ENCODE measurements around the gene CYP27A1.

CYP27A1 gene

GRCh38 chr2:218810256-218810655, 28.3 kb downstream of the CYP27A1 start:
- Mint-ChIP-seq H3K4me1 (peaks cover 3% of the 10 kb centered on the region), H3K27me3 (peaks cover 60% of the 10 kb centered on the region), H3K27ac (no peak overlapping the region), H3K4me3 (no peak overlapping the region), H3K9me3 (no peaks in the 10 kb centered on the region), H3K36me3 (no peaks in the 10 kb centered on the region)
- CTCF ChIA-PET: no interaction called here
- no peak for DNase-seq

- H3K27ac Mint-ChIP-seq: no peak overlapping the region
- H3K4me1 Mint-ChIP-seq: peaks cover 2% of the 10 kb centered on the region
- no peak overlapping the region for H3K4me3 Mint-ChIP-seq
- no peaks in the 10 kb centered on the region for H3K36me3 Mint-ChIP-seq
- CTCF ChIA-PET: no interaction called here
- H3K9me3 Mint-ChIP-seq: no peaks in the 10 kb centered on the region
- H3K27me3 Mint-ChIP-seq: peaks cover 52% of the 10 kb centered on the region
- no peak for DNase-seq
Observed at GRCh38 chr2:218811382-218811781, 29.4 kb downstream of the CYP27A1 start.

DNA sequence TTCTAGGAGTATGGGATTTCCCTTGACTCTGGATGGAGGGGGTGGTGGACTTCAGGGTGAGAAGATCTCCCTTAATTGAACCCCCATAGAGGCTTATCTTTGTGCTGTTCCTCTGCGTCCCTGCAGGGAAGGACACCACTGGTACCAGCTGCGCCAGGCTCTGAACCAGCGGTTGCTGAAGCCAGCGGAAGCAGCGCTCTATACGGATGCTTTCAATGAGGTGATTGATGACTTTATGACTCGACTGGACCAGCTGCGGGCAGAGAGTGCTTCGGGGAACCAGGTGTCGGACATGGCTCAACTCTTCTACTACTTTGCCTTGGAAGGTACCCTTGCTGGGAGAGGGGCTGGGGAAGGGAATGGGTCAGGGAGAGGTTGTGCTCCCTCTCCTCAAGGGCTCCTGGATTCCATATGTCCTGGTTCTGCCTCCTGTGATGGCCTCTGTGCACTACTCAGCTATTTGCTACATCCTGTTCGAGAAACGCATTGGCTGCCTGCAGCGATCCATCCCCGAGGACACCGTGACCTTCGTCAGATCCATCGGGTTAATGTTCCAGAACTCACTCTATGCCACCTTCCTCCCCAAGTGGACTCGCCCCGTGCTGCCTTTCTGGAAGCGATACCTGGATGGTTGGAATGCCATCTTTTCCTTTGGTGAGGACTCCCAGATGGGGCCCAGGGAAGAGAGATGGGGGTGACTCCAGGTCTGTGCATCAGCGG, 30.3 kb downstream of the CYP27A1 start:
- Mint-ChIP-seq H3K9me3 (no peaks in the 10 kb centered on the region), H3K4me1 (no peaks in the 10 kb centered on the region), H3K36me3 (no peaks in the 10 kb centered on the region), H3K4me3 (no peak overlapping the region), H3K27me3 (peaks cover 55% of the 10 kb centered on the region), H3K27ac (no peak overlapping the region)
- DNase-seq: no peak
- CTCF ChIA-PET: interaction anchor here (1.2 kb wide), 1 partner anchor 184 kb away, joined by 4 read pairs; no protein-coding TSS in a partner anchor

GRCh38 chr2:218812861-218813260, 30.9 kb downstream of the CYP27A1 start:
- H3K27me3 Mint-ChIP-seq: peaks cover 54% of the 10 kb centered on the region
- H3K9me3 Mint-ChIP-seq: no peaks in the 10 kb centered on the region
- no peaks in the 10 kb centered on the region for H3K4me1 Mint-ChIP-seq
- H3K4me3 Mint-ChIP-seq: no peak overlapping the region
- CTCF ChIA-PET: interaction anchor here (1.2 kb wide), 1 partner anchor 184 kb away, joined by 4 read pairs; no protein-coding TSS in a partner anchor
- no peak for DNase-seq
- H3K27ac Mint-ChIP-seq: no peak overlapping the region
- H3K36me3 Mint-ChIP-seq: no peaks in the 10 kb centered on the region

- no peak overlapping the region for H3K27ac Mint-ChIP-seq
- no peaks in the 10 kb centered on the region for H3K9me3 Mint-ChIP-seq
- peaks cover 50% of the 10 kb centered on the region for H3K27me3 Mint-ChIP-seq
- H3K4me3 Mint-ChIP-seq: no peak overlapping the region
- no peaks in the 10 kb centered on the region for H3K36me3 Mint-ChIP-seq
- no peaks in the 10 kb centered on the region for H3K4me1 Mint-ChIP-seq
- no peak for DNase-seq
- CTCF ChIA-PET: no interaction called here
Observed at GRCh38 chr2:218813771-218814460, 32.0 kb downstream of the CYP27A1 start.

DNA sequence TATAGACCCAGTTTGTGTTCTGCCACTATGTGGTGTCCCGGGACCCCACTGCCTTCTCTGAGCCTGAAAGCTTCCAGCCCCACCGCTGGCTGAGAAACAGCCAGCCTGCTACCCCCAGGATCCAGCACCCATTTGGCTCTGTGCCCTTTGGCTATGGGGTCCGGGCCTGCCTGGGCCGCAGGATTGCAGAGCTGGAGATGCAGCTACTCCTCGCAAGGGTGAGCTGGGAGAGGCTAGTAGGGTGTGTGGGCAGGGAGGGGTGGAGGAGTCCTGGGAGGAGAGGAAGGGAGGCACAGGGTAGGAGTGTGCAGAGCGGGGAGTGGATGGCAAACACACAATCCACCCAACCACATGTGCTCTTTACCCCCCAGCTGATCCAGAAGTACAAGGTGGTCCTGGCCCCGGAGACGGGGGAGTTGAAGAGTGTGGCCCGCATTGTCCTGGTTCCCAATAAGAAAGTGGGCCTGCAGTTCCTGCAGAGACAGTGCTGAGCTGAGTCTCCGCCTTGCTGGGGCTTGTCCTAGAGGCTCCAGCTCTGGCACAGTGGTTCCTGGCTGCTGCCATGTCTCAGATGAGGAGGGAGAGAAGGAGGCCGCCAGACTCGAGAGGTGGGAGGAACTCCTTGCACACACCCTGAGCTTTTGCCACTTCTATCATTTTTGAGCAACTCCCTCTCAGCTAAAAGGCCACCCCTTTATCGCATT, 32.7 kb downstream of the CYP27A1 start:
- CTCF ChIA-PET: interaction anchor here (1.0 kb wide), 1 partner anchor 87 kb away, joined by 3 read pairs; no protein-coding TSS in a partner anchor
- peaks cover 42% of the 10 kb centered on the region for H3K27me3 Mint-ChIP-seq

DNA sequence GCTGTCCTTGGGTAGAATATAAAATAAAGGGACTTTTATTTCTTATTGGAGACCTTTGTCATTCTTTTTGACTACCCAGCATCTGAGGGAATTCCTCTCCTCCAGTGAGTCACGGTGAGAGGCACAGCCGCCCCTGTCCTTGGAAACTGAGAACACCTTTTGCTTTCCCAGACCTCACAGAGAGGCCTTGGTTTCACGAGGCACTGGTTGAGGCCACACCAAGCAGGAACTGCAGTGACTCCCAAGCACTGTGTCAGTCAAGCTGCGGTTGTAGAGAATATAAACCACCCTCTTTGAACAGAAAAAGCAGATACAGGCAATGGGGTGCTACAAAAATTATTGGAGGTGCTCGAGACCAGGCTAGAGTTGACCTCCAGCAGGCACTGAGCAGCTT, 33.3 kb downstream of the CYP27A1 start:
- CTCF ChIA-PET: interaction anchor here (1.0 kb wide), 1 partner anchor 87 kb away, joined by 3 read pairs; no protein-coding TSS in a partner anchor
- Mint-ChIP-seq H3K9me3 (no peaks in the 10 kb centered on the region), H3K4me1 (no peaks in the 10 kb centered on the region), H3K27ac (no peak overlapping the region), H3K4me3 (no peak overlapping the region), H3K36me3 (no peaks in the 10 kb centered on the region), H3K27me3 (peaks cover 42% of the 10 kb centered on the region)
- no peak for DNase-seq

More for the DNA sequence above, 32.7 kb downstream of the CYP27A1 start:
- no peaks in the 10 kb centered on the region for H3K9me3 Mint-ChIP-seq
- H3K36me3 Mint-ChIP-seq: no peaks in the 10 kb centered on the region
- no peak overlapping the region for H3K27ac Mint-ChIP-seq
- no peak overlapping the region for H3K4me3 Mint-ChIP-seq
- no peak for DNase-seq
- H3K4me1 Mint-ChIP-seq: no peaks in the 10 kb centered on the region

DNA sequence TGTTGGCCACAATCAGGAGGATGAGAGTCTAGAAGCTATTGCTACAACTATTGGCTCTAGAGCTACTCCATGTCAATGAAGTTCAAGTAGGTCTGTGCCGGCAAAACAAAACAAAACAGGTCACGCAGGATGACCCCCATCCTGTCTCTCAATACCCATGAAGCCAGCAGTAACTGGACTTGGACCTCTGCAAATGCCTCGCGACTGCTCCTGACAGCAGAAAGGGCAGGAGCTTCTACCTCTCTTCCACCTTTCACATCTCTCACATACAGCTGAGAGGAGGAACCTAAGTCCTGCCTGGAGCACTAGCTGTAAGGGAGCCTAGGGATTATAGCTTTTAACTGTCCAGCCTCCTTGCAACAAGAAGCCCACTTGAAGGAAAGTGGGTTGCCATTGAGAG, 33.7 kb downstream of the CYP27A1 start:
- DNase-seq: no peak
- H3K9me3 Mint-ChIP-seq: no peaks in the 10 kb centered on the region
- H3K4me3 Mint-ChIP-seq: no peak overlapping the region
- no peak overlapping the region for H3K27ac Mint-ChIP-seq
- H3K36me3 Mint-ChIP-seq: no peaks in the 10 kb centered on the region
- no peaks in the 10 kb centered on the region for H3K4me1 Mint-ChIP-seq
- peaks cover 43% of the 10 kb centered on the region for H3K27me3 Mint-ChIP-seq
- CTCF ChIA-PET: interaction anchor here (0.7 kb wide), 1 partner anchor 167 kb away, joined by 3 read pairs; no protein-coding TSS in a partner anchor

DNA sequence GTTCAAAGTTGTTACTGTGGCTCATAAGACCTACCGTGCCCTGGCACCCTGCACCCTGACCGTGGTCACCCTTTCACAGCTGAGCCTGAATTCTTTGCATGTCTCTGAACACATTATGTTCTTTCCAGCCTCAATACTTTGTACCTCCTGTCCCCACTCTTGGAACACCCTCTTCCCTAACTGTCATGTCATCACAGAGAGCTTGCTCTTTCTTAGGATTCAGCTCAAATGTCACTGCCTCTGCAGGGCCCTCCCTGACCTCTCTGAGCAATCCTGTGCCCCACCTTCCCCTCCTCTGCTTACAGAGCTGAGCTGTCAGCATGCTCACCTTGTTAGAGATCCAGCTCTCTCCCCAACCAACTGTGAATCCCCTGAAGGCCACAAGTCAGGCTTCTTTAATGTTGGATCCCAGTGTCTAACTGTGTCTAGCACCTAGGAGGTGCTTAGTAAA, 34.6 kb downstream of the CYP27A1 start:
- CTCF ChIA-PET: no interaction called here
- H3K9me3 Mint-ChIP-seq: no peaks in the 10 kb centered on the region

DNA sequence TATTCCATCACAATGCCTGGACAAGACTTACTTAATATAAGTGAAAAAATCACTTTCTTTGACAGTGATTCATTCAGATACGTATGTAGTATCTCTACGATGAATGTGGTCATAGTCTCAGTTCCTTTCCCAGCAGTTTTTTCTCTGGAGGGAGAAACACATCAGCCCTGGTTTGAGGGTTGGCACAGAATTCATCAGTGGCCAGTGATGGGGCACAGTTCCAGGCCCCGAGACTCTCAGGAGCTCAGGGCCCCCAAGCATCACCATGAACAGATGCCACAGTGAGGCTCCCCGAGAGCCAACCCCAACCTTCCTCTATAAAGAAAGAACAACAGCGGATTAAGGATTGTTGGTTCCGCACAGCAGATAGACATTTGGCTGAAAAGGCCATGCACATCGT, 37.1 kb downstream of the CYP27A1 start:
- H3K27ac Mint-ChIP-seq: no peak overlapping the region

More for the DNA sequence above, 34.6 kb downstream of the CYP27A1 start:
- H3K36me3 Mint-ChIP-seq: no peaks in the 10 kb centered on the region
- peaks cover 52% of the 10 kb centered on the region for H3K27me3 Mint-ChIP-seq
- no peaks in the 10 kb centered on the region for H3K4me1 Mint-ChIP-seq
- no peak for DNase-seq
- no peak overlapping the region for H3K27ac Mint-ChIP-seq
- no peak overlapping the region for H3K4me3 Mint-ChIP-seq

GRCh38 chr2:218820746-218821369, 38.9 kb downstream of the CYP27A1 start:
- no peaks in the 10 kb centered on the region for H3K4me1 Mint-ChIP-seq
- no peaks in the 10 kb centered on the region for H3K36me3 Mint-ChIP-seq
- no peak for DNase-seq
- H3K27me3 Mint-ChIP-seq: peaks cover 35% of the 10 kb centered on the region
- CTCF ChIA-PET: interaction anchor here (0.6 kb wide), 1 partner anchor 30 kb away, joined by 3 read pairs; no protein-coding TSS in a partner anchor
- H3K4me3 Mint-ChIP-seq: no peak overlapping the region
- no peaks in the 10 kb centered on the region for H3K9me3 Mint-ChIP-seq
- no peak overlapping the region for H3K27ac Mint-ChIP-seq

More for the DNA sequence above, 37.1 kb downstream of the CYP27A1 start:
- H3K4me3 Mint-ChIP-seq: no peak overlapping the region
- H3K9me3 Mint-ChIP-seq: no peaks in the 10 kb centered on the region
- CTCF ChIA-PET: no interaction called here
- no peak for DNase-seq
- H3K36me3 Mint-ChIP-seq: no peaks in the 10 kb centered on the region
- no peaks in the 10 kb centered on the region for H3K4me1 Mint-ChIP-seq
- H3K27me3 Mint-ChIP-seq: peaks cover 44% of the 10 kb centered on the region

DNA sequence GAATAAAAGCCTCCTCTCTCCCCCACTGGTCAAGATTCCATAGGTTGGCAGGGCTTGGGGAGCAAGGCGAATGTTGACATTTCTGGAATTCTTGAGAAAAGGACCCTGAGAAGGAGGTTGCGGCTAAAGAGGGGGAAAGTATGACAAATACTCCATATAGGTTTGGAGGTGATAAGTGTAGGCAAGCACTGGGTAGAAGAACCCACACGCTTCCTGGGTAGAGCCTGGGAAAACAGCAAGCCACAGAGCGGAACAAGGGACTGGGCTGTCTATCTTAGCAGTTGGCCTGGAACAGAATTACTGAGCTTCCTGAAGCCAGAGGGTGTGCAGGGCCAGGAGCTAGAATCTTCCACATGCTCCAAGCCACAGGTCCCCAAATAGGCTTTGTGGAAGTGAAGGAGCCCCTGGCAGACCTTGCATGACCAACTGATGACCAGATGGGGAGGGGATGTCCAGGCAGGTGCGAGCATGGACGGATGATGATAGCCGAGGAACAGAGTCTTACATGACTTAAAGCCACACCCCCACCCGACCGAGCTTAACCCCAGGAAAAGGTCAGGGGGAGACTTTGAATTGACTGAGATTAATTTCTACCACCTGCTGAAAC, 39.8 kb downstream of the CYP27A1 start:
- no peaks in the 10 kb centered on the region for H3K4me1 Mint-ChIP-seq
- peaks cover 30% of the 10 kb centered on the region for H3K27me3 Mint-ChIP-seq
- H3K9me3 Mint-ChIP-seq: no peaks in the 10 kb centered on the region
- no peak overlapping the region for H3K27ac Mint-ChIP-seq
- CTCF ChIA-PET: interaction anchor here (0.5 to 1.2 kb wide), 2 partner anchors 26 to 300 kb away, joined by 3 to 5 read pairs; no protein-coding TSS in a partner anchor
- no peak for DNase-seq
- no peaks in the 10 kb centered on the region for H3K36me3 Mint-ChIP-seq
- H3K4me3 Mint-ChIP-seq: no peak overlapping the region

DNA sequence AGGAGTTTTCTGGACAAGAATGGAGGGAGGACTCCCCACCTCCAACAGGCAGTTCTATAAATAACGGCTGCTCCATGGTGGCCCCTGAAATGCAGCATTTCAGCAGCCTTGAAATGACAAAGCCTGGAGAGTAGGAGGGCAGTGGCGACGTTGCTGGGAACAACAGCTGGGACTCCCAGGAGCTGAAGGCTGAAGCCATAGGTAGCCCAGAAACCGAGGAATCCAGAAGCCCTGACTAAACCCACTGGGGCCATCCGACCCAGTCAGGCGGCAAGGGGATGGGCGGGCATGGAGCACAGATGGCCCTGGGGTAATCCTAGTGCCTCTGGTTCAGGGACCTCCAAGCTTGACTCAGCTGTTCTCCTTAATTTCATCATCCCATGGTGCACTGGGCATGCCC, 40.7 kb downstream of the CYP27A1 start:
- DNase-seq: no peak
- Mint-ChIP-seq H3K4me3 (no peak overlapping the region), H3K27me3 (peaks cover 33% of the 10 kb centered on the region), H3K27ac (no peak overlapping the region), H3K9me3 (no peaks in the 10 kb centered on the region), H3K36me3 (no peaks in the 10 kb centered on the region), H3K4me1 (no peaks in the 10 kb centered on the region)
- CTCF ChIA-PET: interaction anchor here (1.2 kb wide), 1 partner anchor 25 kb away, joined by 3 read pairs; no protein-coding TSS in a partner anchor
